Embryonic facial prominence (tissue), 1 donor: ENCODE measurements around the gene C19orf38.

Experiments used
- DNase-seq: peaks from one replicate; pipeline ENCODE4 v3.0.0-alpha.2; 2016; ENCODE audit errors: extremely low spot score

C19orf38 gene

DNA sequence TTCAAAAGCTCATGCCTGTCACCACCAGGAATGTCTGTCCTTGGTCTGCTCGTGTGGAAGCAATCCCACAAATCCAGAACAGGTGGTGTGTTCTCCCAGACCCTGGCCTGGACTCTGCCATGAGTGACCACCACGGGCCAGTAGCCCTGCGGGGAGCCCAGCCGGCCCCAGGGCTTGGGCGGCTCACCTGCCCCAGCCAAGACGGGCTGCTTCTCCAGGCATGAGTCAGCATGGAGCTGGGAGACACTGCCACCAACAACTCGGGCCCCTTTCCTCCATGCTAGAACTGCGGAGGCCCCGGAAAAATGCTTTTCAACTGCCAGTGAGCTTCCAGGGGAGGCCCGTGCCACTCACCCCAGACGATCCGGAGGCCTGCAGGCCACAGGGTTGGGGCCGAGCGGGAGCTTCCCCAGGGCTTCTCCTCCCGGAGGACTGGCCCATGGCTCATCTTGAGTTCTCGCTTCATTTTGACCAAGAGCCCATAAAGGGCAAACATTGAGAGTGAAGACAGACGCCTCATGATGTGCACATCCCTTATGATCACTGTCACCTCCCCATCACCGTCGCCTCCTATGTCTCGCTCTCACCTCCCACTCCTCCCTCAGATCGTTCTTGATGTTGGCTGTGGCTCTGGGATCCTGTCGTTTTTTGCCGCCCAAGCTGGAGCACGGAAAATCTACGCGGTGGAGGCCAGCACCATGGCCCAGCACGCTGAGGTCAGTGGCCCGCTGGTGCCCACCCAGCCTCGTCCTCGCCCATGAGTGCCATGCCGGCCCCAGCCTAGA lies 63.6 kb downstream of the C19orf38 start:
- DNase-seq = no peak

DNA sequence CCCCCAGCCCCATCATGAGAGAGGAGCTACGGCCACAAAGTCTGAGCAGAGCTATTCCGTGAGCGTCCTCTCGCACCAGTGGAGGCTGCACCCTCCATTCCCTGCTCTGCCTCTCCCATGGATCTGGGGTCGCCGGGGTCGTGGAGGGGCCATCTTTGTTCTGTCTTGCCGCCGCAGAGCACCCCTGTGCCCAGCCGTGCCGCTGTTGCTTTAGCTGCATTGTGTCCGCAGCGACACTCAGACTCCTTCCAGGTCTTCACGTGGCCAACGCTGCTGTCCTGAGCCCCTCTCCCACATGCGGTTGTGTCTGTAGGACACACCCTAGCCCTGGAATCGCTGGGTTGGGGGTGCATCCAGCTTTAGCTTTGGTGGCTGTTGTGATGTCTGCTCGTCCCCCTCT lies 64.4 kb downstream of the C19orf38 start:
- DNase-seq = no peak

DNA sequence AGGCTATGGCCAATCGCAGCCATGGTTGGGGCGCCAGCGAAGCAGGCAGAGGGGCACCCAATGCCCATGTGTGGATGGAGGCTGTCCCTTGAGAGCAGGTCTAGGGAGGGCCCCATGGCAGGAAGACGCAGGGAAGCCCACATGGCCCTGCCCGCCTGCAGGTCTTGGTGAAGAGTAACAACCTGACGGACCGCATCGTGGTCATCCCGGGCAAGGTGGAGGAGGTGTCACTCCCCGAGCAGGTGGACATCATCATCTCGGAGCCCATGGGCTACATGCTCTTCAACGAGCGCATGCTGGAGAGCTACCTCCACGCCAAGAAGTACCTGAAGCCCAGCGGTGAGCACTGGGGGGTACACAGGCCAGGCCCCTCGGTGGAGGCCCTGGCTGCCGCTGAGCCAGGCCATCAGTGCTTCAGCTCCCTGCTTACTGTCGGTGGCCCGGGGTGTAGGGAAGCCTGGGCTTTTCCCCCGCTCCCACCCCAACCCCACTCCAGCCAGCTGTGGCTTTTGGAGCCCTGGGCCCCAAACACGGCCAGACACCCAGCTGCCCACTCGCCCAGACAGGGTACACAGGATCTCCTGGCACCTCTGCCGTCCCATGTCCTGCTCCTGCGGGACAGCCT lies 65.6 kb downstream of the C19orf38 start:
- no peak for DNase-seq

DNA sequence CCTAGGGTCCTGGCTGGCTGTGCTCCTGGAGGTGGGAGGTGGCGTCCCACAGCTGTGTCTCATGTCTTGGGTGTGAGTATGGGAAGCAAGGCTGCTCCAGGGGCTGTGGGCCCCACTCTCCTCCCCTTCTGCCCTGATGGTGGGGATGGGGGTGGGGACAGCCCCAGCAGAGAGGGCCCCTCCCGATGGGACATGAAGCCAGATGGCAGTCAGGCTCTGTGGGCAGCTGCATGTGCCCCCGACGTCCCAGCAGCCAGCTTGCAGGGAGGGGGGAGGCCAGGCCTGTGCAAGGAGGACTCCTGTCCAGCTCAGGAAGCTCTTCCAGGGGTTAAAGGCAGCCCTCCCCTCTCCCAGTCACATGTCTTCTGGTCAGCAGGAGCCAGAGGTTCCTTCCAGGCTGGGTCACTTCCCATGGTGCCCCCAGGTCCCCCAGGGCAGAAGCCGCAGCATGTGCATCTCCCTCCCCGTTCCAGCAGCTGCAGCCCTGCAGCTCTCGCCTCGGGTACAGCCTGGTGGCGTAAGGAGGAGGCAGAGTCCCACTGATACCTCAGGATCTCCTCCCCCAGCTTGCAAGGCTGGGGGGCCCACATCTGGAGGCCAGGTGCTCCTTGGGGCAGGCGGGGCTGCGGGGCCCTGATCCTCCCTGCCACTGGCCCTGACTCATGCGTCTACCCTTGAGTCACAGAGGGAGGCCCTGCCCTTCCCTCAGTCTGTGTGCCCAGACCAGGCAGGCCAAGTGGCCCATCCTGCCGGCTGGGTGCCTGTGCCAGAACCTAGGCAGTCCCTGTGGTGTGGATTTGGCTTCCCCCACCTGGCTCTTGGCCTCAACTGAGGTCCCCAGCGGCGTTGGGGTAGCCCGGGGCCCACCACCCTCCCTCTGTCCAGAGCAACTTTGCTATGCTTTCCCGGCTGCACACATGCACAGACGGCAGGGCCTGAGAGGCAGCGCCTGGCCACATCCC lies 67.2 kb downstream of the C19orf38 start:
- DNase-seq = no peak

DNA sequence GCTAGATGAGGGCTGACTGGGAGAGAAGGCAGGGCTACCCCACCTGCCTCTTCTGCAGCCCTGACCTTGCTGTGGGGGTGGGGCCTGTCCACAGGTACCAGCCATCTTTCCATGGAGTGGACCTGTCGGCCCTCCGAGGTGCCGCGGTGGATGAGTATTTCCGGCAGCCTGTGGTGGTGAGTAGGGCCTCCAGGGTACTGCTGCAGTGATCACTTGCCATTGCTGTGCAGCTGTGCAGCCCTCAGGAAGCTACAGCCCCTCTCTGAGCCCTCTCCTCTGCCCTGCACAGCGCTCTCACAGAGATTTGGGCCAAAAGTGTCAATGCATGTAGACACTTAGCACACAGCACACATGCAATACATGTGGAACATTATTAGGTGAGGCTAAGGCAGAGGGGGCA lies 68.4 kb downstream of the C19orf38 start:
- DNase-seq = no peak

DNA sequence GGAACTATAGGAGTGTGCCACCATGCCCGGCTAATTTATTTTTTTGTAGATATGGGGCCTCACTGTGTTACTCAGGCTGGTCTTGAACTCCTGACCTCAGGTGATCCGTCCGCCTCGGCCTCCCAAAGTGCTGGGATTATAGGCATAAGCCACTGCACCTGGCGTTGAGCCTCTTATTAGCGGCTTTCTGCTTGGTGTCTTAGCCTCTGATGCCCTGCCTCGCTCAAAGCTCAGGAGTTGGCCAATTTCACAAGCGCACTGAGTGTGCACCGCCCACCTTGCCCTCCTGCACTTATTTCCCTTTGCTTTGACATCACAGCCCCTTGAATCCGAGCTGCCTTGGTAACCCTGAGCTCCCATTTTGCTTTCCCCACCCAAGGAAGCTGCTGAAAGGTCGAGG lies 70.1 kb downstream of the C19orf38 start:
- no peak for DNase-seq
